HEK293T (cell line): ENCODE results near the gene SOWAHD.
A peak's percentile ranks its signal among the peaks of the same experiment; 100 is the strongest.

Experiments used
- CTCF ChIA-PET: fragments of 350-600 bp; formaldehyde crosslinking; extraction: SDS; loops from one replicate; lab custom pipeline; 2021; ENCODE audit warnings: antibody characterized with exemption, inconsistent platforms; lab: Yijun Ruan, JAX
- POLR2A ChIA-PET: fragments of 350-600 bp; formaldehyde crosslinking; extraction: SDS; loops from one replicate; lab custom pipeline; 2020; ENCODE audit warnings: antibody characterized with exemption, inconsistent platforms; lab: Yijun Ruan, JAX
- DNase-seq: peaks from one replicate; pipeline ENCODE4 v3.0.0; 2012; ENCODE audit warnings: mixed read lengths; ENCODE audit errors: extremely low spot score
- ARNT ChIP-seq: fragments of 450-650 bp; IDR thresholded peaks from 2 replicates; pipeline ENCODE4 v1.6.1; 2017; ENCODE audit warnings: mild to moderate bottlenecking
- BHLHE40 ChIP-seq: fragments of 450-650 bp; IDR thresholded peaks from 2 replicates; pipeline ENCODE4 v1.6.1; 2016; ENCODE audit warnings: mild to moderate bottlenecking, moderate library complexity, borderline replicate concordance
- CTBP1 ChIP-seq: fragments of 450-650 bp; IDR thresholded peaks from 2 replicates; pipeline ENCODE4 v1.6.1; 2016; ENCODE audit warnings: borderline replicate concordance
- ELF4 ChIP-seq: fragments of 450-650 bp; IDR thresholded peaks from 2 replicates; pipeline ENCODE4 v1.6.1; 2017; ENCODE audit warnings: antibody characterized with exemption
- FOXA1 ChIP-seq: fragments of 450-650 bp; IDR thresholded peaks from 2 replicates; pipeline ENCODE4 v1.6.1; 2016; ENCODE audit warnings: mild to moderate bottlenecking
- FOXK2 ChIP-seq: fragments of 450-650 bp; IDR thresholded peaks from 2 replicates; pipeline ENCODE4 v1.6.1; 2016; ENCODE audit warnings: mild to moderate bottlenecking
- FOXM1 ChIP-seq: fragments of 450-650 bp; IDR thresholded peaks from 2 replicates; pipeline ENCODE4 v1.6.1; 2017; ENCODE audit warnings: mild to moderate bottlenecking, borderline replicate concordance
- HDGF ChIP-seq: fragments of 450-650 bp; IDR thresholded peaks from 2 replicates; pipeline ENCODE4 v1.6.1; 2017; ENCODE audit warnings: antibody characterized with exemption, borderline replicate concordance
- L3MBTL2 ChIP-seq: fragments of 450-650 bp; conservative IDR thresholded peaks from 2 replicates; pipeline ENCODE4 v1.6.1; 2016; ENCODE audit warnings: mild to moderate bottlenecking
- LEF1 ChIP-seq: fragments of 450-650 bp; IDR thresholded peaks from 2 replicates; pipeline ENCODE4 v1.6.1; 2017; ENCODE audit warnings: mild to moderate bottlenecking, borderline replicate concordance
- NFRKB ChIP-seq: fragments of 450-650 bp; IDR thresholded peaks from 2 replicates; pipeline ENCODE4 v1.6.1; 2016; ENCODE audit warnings: mild to moderate bottlenecking, moderate library complexity
- SP1 ChIP-seq: fragments of 450-650 bp; IDR thresholded peaks from 2 replicates; pipeline ENCODE4 v1.6.1; 2017
- SUZ12 ChIP-seq: fragments of 450-650 bp; IDR thresholded peaks from 2 replicates; pipeline ENCODE4 v1.6.1; 2016; ENCODE audit warnings: mild to moderate bottlenecking
- TARDBP ChIP-seq: fragments of 450-650 bp; IDR thresholded peaks from 2 replicates; pipeline ENCODE4 v1.6.1; 2016
- ZNF384 ChIP-seq: fragments of 450-650 bp; IDR thresholded peaks from 2 replicates; pipeline ENCODE4 v1.6.1; 2016
- TF ChIP-seq, protein P1 (sequence below): fragments of 450-650 bp; IDR thresholded peaks from 2 replicates; pipeline ENCODE4 v1.6.1; 2016

SOWAHD gene, protein sequence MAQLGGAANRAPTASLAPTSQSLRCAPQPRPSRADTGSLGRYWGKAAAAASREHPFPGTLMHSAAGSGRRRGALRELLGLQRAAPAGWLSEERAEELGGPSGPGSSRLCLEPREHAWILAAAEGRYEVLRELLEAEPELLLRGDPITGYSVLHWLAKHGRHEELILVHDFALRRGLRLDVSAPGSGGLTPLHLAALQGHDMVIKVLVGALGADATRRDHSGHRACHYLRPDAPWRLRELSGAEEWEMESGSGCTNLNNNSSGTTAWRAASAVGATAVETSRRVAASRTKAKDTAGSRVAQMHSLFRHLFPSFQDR

DNA sequence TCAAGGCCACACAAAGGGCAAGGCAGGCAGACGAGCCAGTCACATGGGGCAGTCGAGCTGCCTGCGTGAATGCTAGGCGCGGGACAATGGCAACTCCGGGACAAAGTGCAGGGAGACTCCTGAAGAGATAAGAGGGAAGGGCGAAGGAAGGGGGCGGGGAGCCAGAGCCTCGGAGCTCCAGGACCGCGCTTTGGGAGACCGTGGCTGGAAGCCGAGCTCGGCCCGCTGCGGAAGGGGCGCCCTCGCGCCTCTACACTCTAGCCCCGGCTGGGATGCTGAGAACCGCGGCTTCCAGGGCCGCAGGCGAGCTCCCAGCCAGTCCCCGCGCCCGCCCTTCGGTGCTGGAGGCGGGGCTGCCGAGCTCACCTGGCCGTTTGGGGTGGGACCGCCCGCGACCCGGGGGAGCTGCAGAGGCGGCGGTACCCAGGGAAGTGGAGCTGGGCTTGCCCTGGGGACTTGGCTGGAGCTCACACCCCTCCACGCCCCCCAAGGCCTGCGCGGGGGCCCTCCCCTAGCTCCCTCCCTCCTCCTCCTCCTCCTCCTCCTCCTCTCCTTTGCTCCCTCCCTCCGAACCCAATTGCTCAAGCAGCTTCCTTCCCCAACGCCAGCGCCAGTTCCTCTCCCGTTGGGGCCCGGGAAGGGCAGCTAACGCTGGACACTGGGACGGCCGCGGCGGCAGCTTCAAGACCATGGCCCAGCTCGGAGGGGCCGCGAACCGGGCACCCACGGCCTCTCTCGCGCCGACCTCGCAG lies at the start of gene SOWAHD:
SOWAHD (plus strand) TSS at position 610 of the 752 bp plus-strand sequence; CDS start at position 690, 80 bp downstream.
- DNase-seq = peak; percentile 53
- TF ChIP-seq L3MBTL2 = 0 out of 2 replicates have a peak, but pooled peaks have one; percentile 31
- no peak for TF ChIP-seq SUZ12
- ChIA-PET POLR2A (interaction anchor here (0.7 to 3.2 kb wide), 7 partner anchors 11 to 152 kb away, joined by 3 to 28 read pairs (median 4); partner anchors contain the start of genes NKRF, RPL39, SEPTIN6 and UPF3B), CTCF (interaction anchor here (0.5 to 1.4 kb wide), 9 partner anchors 9 to 275 kb away, joined by 3 to 9 read pairs (median 3); partner anchors contain the start of gene RPL39)

DNA sequence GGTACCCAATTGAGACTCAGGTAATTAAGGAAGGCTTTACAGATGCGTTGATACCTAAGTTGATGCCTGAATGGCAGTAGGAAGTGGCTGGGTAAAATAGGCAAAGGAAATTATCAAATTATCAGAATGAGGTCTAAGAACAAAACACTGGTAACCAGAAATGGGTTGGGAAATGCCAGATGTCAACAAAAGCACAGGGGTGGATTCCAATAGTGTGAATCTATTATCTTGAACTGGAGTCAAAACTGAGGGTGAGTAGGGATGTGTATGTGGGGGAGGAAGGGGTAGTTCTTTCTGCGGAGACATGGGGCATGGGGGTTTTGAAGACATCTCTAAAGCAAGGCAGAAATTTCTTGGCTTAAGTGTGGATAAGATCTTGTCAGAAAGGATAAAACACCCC lies 49.5 kb upstream of the SOWAHD start:
- POLR2A ChIA-PET = no interaction called here
- CTCF ChIA-PET = no interaction called here
- no peak for DNase-seq

DNA sequence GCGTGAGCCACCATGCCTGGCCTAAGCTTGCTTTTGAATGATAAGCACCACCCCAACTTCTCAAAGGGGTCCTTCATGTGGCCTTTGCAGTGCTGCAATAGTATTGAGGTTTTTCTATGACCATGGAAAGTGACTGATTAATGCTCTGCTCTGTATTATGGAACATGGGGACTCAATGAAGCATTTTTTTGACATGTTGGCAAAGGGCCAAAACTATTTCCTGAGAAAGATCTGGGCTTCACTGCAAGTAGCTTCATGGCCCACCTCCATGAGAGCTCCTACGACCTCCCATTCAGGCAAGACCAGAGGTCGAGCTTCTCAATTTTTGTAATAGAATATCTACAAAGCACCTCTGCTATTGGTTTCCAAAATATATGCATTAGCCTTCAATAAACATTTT lies 48.8 kb upstream of the SOWAHD start:
- no peak for DNase-seq
- CTCF ChIA-PET = interaction anchor here (1.2 kb wide), 1 partner anchor 10 kb away, joined by 3 read pairs; no protein-coding TSS in a partner anchor
- POLR2A ChIA-PET = no interaction called here
- TF ChIP-seq ZNF384 = no peak
- TF ChIP-seq SUZ12 = no peak
- TF ChIP-seq BHLHE40 = no peak
- TF ChIP-seq FOXK2 = no peak
- no peak for TF ChIP-seq FOXA1
- TF ChIP-seq ELF4 = no peak
- no peak for TF ChIP-seq LEF1
- TF ChIP-seq CTBP1 = no peak
- TF ChIP-seq NFRKB = no peak
- TF ChIP-seq, protein P1, sequence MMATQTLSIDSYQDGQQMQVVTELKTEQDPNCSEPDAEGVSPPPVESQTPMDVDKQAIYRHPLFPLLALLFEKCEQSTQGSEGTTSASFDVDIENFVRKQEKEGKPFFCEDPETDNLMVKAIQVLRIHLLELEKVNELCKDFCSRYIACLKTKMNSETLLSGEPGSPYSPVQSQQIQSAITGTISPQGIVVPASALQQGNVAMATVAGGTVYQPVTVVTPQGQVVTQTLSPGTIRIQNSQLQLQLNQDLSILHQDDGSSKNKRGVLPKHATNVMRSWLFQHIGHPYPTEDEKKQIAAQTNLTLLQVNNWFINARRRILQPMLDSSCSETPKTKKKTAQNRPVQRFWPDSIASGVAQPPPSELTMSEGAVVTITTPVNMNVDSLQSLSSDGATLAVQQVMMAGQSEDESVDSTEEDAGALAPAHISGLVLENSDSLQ = no peak
- no peak for TF ChIP-seq L3MBTL2
- no peak for TF ChIP-seq FOXM1
- no peak for TF ChIP-seq TARDBP
- TF ChIP-seq HDGF = no peak

More for the DNA sequence above, 49.5 kb upstream of the SOWAHD start:
- TF ChIP-seq TARDBP (no peak), BHLHE40 (no peak), FOXK2 (no peak), FOXA1 (no peak), ARNT (no peak), ZNF384 (no peak), FOXM1 (no peak), ELF4 (no peak), SUZ12 (no peak), L3MBTL2 (no peak)
- TF ChIP-seq, protein P1 = no peak

DNA sequence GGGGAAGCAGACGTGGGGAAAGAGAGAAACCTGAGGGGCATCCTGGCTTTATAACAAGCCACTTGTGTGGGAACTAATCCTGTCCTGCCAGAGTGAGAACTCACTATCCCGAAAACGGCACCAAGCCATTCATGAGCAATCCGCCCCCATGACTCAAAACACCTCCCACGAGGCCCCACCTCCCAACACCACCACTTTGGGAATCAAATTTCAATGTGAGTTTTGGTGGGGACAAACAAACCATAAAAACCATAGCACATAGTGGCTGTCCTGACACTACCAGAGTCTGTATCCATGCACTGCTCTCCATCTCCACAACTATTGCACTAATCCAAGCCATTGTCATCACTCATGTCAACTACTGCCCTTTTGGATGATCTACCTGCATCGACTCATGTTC lies 36.9 kb upstream of the SOWAHD start:
- TF ChIP-seq SP1 = no peak
- TF ChIP-seq ZNF384 = no peak
- no peak for TF ChIP-seq L3MBTL2
- no peak for TF ChIP-seq ELF4
- TF ChIP-seq, protein P1 = no peak
- no peak for TF ChIP-seq SUZ12
- no peak for TF ChIP-seq HDGF
- no peak for TF ChIP-seq NFRKB
- TF ChIP-seq FOXK2 = no peak
- TF ChIP-seq CTBP1 = no peak
- TF ChIP-seq ARNT = no peak
- no peak for TF ChIP-seq LEF1
- TF ChIP-seq FOXA1 = no peak
- TF ChIP-seq FOXM1 = no peak
- no peak for TF ChIP-seq TARDBP
- no peak for TF ChIP-seq BHLHE40
- no peak for DNase-seq
- ChIA-PET CTCF (interaction anchor here (0.6 kb wide), 1 partner anchor 14 kb away, joined by 4 read pairs; no protein-coding TSS in a partner anchor), POLR2A (no interaction called here)

DNA sequence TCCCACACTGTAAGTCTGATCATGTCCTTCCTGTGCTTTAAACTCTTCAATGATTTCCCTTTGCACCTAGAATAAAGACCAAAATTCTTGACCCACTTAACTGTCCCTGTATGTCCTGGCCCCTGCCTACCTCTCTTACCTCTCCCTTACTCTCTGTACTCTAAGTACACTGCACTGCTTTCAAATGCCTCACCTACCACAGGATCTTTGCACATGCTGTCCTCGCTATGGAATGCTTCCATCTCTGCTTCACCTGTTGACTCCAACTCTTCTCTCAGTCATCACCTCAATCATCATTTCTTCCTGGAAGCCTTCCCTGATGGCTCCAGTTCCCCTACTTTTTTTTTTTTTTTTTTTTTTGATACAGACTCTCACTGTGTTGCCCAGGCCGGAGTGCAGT lies 36.5 kb upstream of the SOWAHD start:
- ChIA-PET CTCF (no interaction called here), POLR2A (no interaction called here)
- TF ChIP-seq TARDBP (no peak), ZNF384 (peak; percentile 22; the same call in 1 of the 2 replicates)
- no peak for DNase-seq

DNA sequence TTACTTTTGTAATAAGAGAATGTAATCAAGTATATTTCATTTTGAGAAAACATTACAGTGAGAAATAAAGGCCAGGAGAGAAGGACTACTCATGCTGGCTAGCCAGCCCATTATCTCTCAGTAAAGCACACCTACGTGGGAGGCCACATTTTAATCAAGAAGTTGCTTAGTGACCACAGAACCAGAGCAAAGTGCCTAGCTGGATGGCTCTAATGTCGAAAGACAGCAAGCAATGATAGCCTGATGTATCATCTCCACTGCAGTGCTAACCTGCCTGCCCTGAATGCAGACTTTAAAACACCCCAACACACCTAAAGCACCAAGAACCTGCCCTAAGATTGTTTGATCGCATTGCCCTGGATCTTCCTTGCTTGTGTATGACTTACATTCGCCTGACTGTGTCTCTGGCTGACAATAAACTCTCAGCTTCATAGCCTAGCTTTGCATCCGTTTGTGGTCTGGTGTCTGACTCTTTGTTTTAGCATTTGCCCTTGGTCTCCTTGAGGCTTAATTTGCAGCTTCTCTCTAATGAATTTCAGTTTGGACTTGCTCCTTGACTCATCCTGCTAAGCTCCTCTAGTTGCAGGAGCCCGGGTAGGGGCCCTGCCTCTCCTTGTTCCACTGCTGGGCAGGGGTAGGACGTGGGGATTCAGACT lies 31.4 kb upstream of the SOWAHD start:
- ChIA-PET CTCF (interaction anchor here (0.6 to 3.5 kb wide), 6 partner anchors 17 to 215 kb away, joined by 3 to 15 read pairs (median 4); no protein-coding TSS in a partner anchor), POLR2A (interaction anchor here (0.7 to 2.4 kb wide), 4 partner anchors 34 to 121 kb away, joined by 3 to 6 read pairs (median 4); partner anchors contain the start of genes NKRF and SEPTIN6)
- TF ChIP-seq CTBP1 (no peak), ARNT (no peak), L3MBTL2 (no peak), FOXA1 (no peak), NFRKB (no peak), HDGF (no peak), FOXM1 (no peak), SP1 (no peak)
- no peak for DNase-seq
